Astrocyte (in vitro differentiated cells and primary cell): ENCODE measurements around the gene MSLN.

Experiments used
- EZH2 ChIP-seq: IDR thresholded peaks from 2 replicates; pipeline ENCODE4 v1.6.1; 2012; ENCODE audit warnings: mild to moderate bottlenecking, low read length, inconsistent platforms; ENCODE audit not compliant: insufficient read depth
- TF ChIP-seq, protein P1 (sequence below): IDR thresholded peaks from 2 replicates; pipeline ENCODE4 v1.5.1; 2011; ENCODE audit warnings: low read depth, mild to moderate bottlenecking, inconsistent platforms, low read length, moderate library complexity; ENCODE audit not compliant: insufficient read depth

DNA sequence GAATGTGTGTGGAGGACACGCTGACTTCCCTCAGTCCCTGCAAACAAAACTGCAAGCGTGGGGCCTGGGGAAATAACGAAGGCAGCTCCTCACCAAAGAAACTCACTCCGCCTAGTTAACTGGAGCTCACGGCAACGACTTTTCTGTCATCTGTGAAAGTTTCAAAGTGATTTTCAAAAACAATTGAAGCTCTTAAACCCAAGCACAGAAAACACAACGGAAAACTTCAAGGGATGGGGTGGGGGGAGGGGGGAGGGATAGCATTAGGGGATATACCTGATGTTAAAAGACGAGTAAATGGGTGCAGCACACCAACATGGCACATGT is 43.2 kb downstream of the MSLN start:
- TF ChIP-seq, protein P1, sequence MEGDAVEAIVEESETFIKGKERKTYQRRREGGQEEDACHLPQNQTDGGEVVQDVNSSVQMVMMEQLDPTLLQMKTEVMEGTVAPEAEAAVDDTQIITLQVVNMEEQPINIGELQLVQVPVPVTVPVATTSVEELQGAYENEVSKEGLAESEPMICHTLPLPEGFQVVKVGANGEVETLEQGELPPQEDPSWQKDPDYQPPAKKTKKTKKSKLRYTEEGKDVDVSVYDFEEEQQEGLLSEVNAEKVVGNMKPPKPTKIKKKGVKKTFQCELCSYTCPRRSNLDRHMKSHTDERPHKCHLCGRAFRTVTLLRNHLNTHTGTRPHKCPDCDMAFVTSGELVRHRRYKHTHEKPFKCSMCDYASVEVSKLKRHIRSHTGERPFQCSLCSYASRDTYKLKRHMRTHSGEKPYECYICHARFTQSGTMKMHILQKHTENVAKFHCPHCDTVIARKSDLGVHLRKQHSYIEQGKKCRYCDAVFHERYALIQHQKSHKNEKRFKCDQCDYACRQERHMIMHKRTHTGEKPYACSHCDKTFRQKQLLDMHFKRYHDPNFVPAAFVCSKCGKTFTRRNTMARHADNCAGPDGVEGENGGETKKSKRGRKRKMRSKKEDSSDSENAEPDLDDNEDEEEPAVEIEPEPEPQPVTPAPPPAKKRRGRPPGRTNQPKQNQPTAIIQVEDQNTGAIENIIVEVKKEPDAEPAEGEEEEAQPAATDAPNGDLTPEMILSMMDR = no peak
- TF ChIP-seq EZH2 = no peak
